ENCODE measurements around the gene PHLDB1. TPM values are rescaled to one million over a fixed set of nuclear protein-coding genes. Genes with fewer than 3 reads are reported as not detected.

The PHLDB1 gene
- total and polyA plus RNA-seq, 2 donors: 4.0 to 14.0 TPM

DNA sequence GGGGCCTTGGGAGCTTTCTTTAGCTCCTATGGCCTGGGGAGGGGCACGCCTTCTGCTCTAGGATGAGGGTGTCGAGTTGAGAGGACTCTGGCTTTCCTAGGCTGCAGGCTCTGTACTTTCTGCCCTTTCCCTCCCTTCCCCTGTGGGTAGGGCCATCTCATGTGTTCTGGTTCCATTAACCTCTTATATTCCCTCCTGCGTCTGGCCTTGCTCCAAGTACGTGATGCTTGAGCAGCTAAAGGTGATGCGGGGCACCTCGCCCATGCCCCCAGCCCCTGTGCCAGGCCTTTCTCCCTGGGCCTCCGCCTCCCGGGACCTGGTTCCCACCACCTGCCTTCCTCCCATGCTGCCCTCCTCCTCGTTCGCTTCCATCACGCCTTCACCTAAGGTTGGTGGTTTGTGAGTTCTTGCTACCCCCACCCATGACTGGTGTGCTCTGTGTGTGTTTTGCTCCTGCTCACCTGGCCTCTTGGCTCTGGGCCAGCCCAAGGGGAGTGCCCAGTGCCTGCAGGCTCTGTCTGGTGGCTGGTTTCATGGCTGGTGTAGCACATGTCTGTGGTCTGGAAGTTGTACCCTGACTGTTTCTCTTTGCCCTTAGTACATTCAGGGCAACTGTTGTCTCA, 34.1 kb downstream of the PHLDB1 start:
- Histone ChIP-seq H3K27me3 (ENCODE audit: control insufficient read depth in 2 of 2, insufficient read depth in 1 of 2, low read length in 1 of 2) (no peaks in the 10 kb centered on the region), H3K9me3 (ENCODE audit: control insufficient read depth in 2 of 2, insufficient read depth in 1 of 2, low read length in 1 of 2) (no peaks in the 10 kb centered on the region), H3K4me1 (ENCODE audit: control insufficient read depth in 2 of 2, insufficient read depth in 2 of 2, low read length in 2 of 2) (peaks cover 2 to 19% of the 10 kb centered on the region in 2 donors), H3K27ac (ENCODE audit: low read depth in 1 of 2, low read length in 1 of 2) (no peak overlapping the region), H3K4me3 (ENCODE audit: low read length in 2 of 2) (no peak overlapping the region), H3K36me3 (ENCODE audit: control insufficient read depth in 2 of 2, insufficient read depth in 2 of 2, low read length in 1 of 2) (peaks cover 0 to 3% of the 10 kb centered on the region in 2 donors)
- 65% methylated on average over 11 of the region's 11 CpGs for WGBS
- DNase-seq (ENCODE audit: low read depth in 6 of 9, low spot score in 9 of 9): no peak

DNA sequence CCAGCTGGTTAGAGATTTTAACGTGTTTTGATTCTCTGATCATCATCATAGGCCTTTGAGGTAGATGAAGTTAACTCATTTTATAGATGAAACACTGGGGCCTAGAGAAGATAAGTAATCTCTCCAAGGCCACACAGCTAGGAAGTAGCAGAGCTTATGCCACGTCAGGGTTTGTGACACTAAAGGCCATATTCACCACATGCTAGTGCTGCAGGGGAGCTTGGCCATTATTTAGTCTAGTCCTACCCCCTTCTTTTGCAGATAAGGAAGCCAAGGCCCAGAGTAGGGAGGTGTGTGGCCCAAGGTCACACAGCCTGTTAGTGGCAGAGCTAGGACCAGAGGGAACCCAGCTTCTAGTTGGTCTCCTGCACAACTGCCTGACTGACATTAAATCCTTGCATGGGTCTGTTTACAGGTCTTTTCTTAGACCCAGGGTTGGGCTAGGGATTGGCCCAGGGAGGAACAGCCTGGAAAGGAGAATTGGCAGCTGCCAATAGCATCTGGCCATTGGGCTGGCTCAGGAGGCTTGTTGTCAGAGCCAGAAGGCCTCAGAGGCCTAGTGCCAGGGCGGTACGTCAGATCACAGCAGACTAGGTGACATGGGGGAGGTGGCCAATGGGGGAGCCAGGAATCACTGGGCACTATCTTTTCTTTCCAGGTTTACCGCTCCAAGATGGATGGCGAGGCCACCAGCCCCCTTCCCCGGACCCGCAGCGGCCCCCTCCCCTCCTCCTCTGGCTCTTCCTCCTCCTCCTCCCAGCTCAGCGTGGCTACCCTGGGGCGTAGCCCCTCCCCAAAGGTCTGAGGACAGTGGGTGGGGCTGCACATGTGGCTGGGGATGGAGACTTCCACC, 36.0 kb downstream of the PHLDB1 start:
- Histone ChIP-seq H3K9me3 (ENCODE audit: control insufficient read depth in 2 of 2, insufficient read depth in 1 of 2, low read length in 1 of 2) (no peaks in the 10 kb centered on the region), H3K27ac (ENCODE audit: low read depth in 1 of 2, low read length in 1 of 2) (no peak overlapping the region), H3K27me3 (ENCODE audit: control insufficient read depth in 2 of 2, insufficient read depth in 1 of 2, low read length in 1 of 2) (no peaks in the 10 kb centered on the region), H3K36me3 (ENCODE audit: control insufficient read depth in 2 of 2, insufficient read depth in 2 of 2, low read length in 1 of 2) (peaks cover 0 to 3% of the 10 kb centered on the region in 2 donors), H3K4me3 (ENCODE audit: low read length in 2 of 2) (no peak overlapping the region), H3K4me1 (ENCODE audit: control insufficient read depth in 2 of 2, insufficient read depth in 2 of 2, low read length in 2 of 2) (peaks cover 2 to 19% of the 10 kb centered on the region in 2 donors)
- DNase-seq (ENCODE audit: low read depth in 6 of 9, low spot score in 9 of 9): no peak
- WGBS: 86% methylated on average over 11 of the region's 11 CpGs

GRCh38 chr11:118643995-118644345, 36.6 kb downstream of the PHLDB1 start:
- no peaks in the 10 kb centered on the region for H3K27me3 ChIP-seq (ENCODE audit: control insufficient read depth in 2 of 2, insufficient read depth in 1 of 2, low read length in 1 of 2)
- peaks cover 2 to 19% of the 10 kb centered on the region in 2 donors for H3K4me1 ChIP-seq (ENCODE audit: control insufficient read depth in 2 of 2, insufficient read depth in 2 of 2, low read length in 2 of 2)
- 98% methylated on average over 7 of the region's 7 CpGs for WGBS
- no peak for DNase-seq (ENCODE audit: low read depth in 6 of 9, low spot score in 9 of 9)
- no peaks in the 10 kb centered on the region for H3K9me3 ChIP-seq (ENCODE audit: control insufficient read depth in 2 of 2, insufficient read depth in 1 of 2, low read length in 1 of 2)
- no peak overlapping the region for H3K27ac ChIP-seq (ENCODE audit: low read depth in 1 of 2, low read length in 1 of 2)
- H3K36me3 ChIP-seq (ENCODE audit: control insufficient read depth in 2 of 2, insufficient read depth in 2 of 2, low read length in 1 of 2): peaks cover 0 to 3% of the 10 kb centered on the region in 2 donors
- H3K4me3 ChIP-seq (ENCODE audit: low read length in 2 of 2): no peak overlapping the region

- Histone ChIP-seq H3K36me3 (ENCODE audit: control insufficient read depth in 2 of 2, insufficient read depth in 2 of 2, low read length in 1 of 2) (peaks cover 0 to 3% of the 10 kb centered on the region in 2 donors), H3K27ac (ENCODE audit: low read depth in 1 of 2, low read length in 1 of 2) (no peak overlapping the region), H3K27me3 (ENCODE audit: control insufficient read depth in 2 of 2, insufficient read depth in 1 of 2, low read length in 1 of 2) (no peaks in the 10 kb centered on the region), H3K4me1 (ENCODE audit: control insufficient read depth in 2 of 2, insufficient read depth in 2 of 2, low read length in 2 of 2) (peaks cover 2 to 19% of the 10 kb centered on the region in 2 donors), H3K9me3 (ENCODE audit: control insufficient read depth in 2 of 2, insufficient read depth in 1 of 2, low read length in 1 of 2) (no peaks in the 10 kb centered on the region), H3K4me3 (ENCODE audit: low read length in 2 of 2) (no peak overlapping the region)
- 99% methylated on average over 10 of the region's 10 CpGs for WGBS
- no peak for DNase-seq (ENCODE audit: low read depth in 6 of 9, low spot score in 9 of 9)
Observed at GRCh38 chr11:118644496-118644895, 37.1 kb downstream of the PHLDB1 start.

GRCh38 chr11:118645066-118645715, 37.8 kb downstream of the PHLDB1 start:
- H3K4me1 ChIP-seq (ENCODE audit: control insufficient read depth in 2 of 2, insufficient read depth in 2 of 2, low read length in 2 of 2): peaks cover 2 to 19% of the 10 kb centered on the region in 2 donors
- H3K36me3 ChIP-seq (ENCODE audit: control insufficient read depth in 2 of 2, insufficient read depth in 2 of 2, low read length in 1 of 2): no peaks in the 10 kb centered on the region
- H3K27ac ChIP-seq (ENCODE audit: low read depth in 1 of 2, low read length in 1 of 2): no peak overlapping the region
- no peak overlapping the region for H3K4me3 ChIP-seq (ENCODE audit: low read length in 2 of 2)
- DNase-seq (ENCODE audit: low read depth in 6 of 9, low spot score in 9 of 9): no peak
- WGBS: 98% methylated on average over 24 of the region's 24 CpGs
- no peaks in the 10 kb centered on the region for H3K9me3 ChIP-seq (ENCODE audit: control insufficient read depth in 2 of 2, insufficient read depth in 1 of 2, low read length in 1 of 2)
- H3K27me3 ChIP-seq (ENCODE audit: control insufficient read depth in 2 of 2, insufficient read depth in 1 of 2, low read length in 1 of 2): no peaks in the 10 kb centered on the region

DNA sequence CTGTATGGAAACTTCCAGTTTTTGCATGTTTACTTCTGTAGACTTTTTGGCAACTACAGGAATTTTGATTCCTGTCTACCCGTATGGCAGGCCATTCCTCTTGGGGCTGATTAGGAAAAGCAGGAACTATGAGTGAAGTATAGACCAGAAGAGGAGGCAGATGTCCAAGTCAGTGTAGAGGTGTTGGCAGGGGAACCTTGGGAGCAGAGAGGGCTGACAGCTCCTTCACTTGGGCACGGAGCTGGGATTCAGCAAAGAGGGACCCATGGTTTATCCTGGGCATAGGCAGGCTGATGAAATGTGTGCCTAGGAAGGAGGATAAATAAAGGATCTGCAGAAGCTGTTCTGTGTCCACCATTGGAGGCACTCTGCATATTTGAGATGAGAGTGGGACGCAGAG, 39.0 kb downstream of the PHLDB1 start:
- WGBS: 96% methylated on average over 3 of the region's 3 CpGs
- Histone ChIP-seq H3K4me1 (ENCODE audit: control insufficient read depth in 2 of 2, insufficient read depth in 2 of 2, low read length in 2 of 2) (peaks cover 2 to 19% of the 10 kb centered on the region in 2 donors), H3K27ac (ENCODE audit: low read depth in 1 of 2, low read length in 1 of 2) (no peak overlapping the region), H3K27me3 (ENCODE audit: control insufficient read depth in 2 of 2, insufficient read depth in 1 of 2, low read length in 1 of 2) (no peaks in the 10 kb centered on the region), H3K9me3 (ENCODE audit: control insufficient read depth in 2 of 2, insufficient read depth in 1 of 2, low read length in 1 of 2) (no peaks in the 10 kb centered on the region), H3K36me3 (ENCODE audit: control insufficient read depth in 2 of 2, insufficient read depth in 2 of 2, low read length in 1 of 2) (no peaks in the 10 kb centered on the region), H3K4me3 (ENCODE audit: low read length in 2 of 2) (no peak overlapping the region)
- no peak for DNase-seq (ENCODE audit: low read depth in 6 of 9, low spot score in 9 of 9)

GRCh38 chr11:118648291-118648690, 40.9 kb downstream of the PHLDB1 start:
- H3K9me3 ChIP-seq (ENCODE audit: control insufficient read depth in 2 of 2, insufficient read depth in 1 of 2, low read length in 1 of 2): no peaks in the 10 kb centered on the region
- H3K27ac ChIP-seq (ENCODE audit: low read depth in 1 of 2, low read length in 1 of 2): no peak overlapping the region
- WGBS: 89% methylated on average over 5 of the region's 5 CpGs
- H3K36me3 ChIP-seq (ENCODE audit: control insufficient read depth in 2 of 2, insufficient read depth in 2 of 2, low read length in 1 of 2): no peaks in the 10 kb centered on the region
- H3K4me3 ChIP-seq (ENCODE audit: low read length in 2 of 2): no peak overlapping the region
- peaks cover 12 to 13% of the 10 kb centered on the region in 2 donors for H3K4me1 ChIP-seq (ENCODE audit: control insufficient read depth in 2 of 2, insufficient read depth in 2 of 2, low read length in 2 of 2)
- no peaks in the 10 kb centered on the region for H3K27me3 ChIP-seq (ENCODE audit: control insufficient read depth in 2 of 2, insufficient read depth in 1 of 2, low read length in 1 of 2)
- no peak for DNase-seq (ENCODE audit: low read depth in 6 of 9, low spot score in 9 of 9)

DNA sequence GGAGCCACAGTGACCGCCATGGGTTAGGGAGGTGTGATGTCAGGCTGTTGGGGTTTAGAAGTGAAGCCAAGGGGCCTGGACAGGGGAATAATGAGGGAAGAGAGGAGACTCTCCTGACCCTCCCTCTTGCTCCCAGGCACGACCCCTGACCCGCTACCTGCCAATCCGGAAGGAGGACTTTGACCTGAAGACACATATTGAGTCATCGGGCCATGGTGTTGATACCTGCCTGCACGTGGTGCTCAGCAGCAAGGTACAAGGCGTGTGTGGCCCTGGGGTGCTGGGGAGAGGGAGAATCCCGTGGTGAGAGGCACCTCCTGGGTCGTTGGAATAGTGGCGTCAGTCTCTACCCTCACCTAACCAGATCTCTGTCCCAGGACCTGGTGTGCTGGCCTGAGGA, 42.5 kb downstream of the PHLDB1 start:
- H3K9me3 ChIP-seq (ENCODE audit: control insufficient read depth in 2 of 2, insufficient read depth in 1 of 2, low read length in 1 of 2): no peaks in the 10 kb centered on the region
- no peak for DNase-seq (ENCODE audit: low read depth in 6 of 9, low spot score in 9 of 9)
- 98% methylated on average over 10 of the region's 10 CpGs for WGBS
- no peaks in the 10 kb centered on the region for H3K27me3 ChIP-seq (ENCODE audit: control insufficient read depth in 2 of 2, insufficient read depth in 1 of 2, low read length in 1 of 2)
- H3K36me3 ChIP-seq (ENCODE audit: control insufficient read depth in 2 of 2, insufficient read depth in 2 of 2, low read length in 1 of 2): no peaks in the 10 kb centered on the region
- H3K4me3 ChIP-seq (ENCODE audit: low read length in 2 of 2): no peak overlapping the region
- no peak overlapping the region for H3K27ac ChIP-seq (ENCODE audit: low read depth in 1 of 2, low read length in 1 of 2)
- H3K4me1 ChIP-seq (ENCODE audit: control insufficient read depth in 2 of 2, insufficient read depth in 2 of 2, low read length in 2 of 2): peaks cover 13 to 14% of the 10 kb centered on the region in 2 donors

- H3K36me3 ChIP-seq (ENCODE audit: control insufficient read depth in 2 of 2, insufficient read depth in 2 of 2, low read length in 1 of 2): no peaks in the 10 kb centered on the region
- no peak for DNase-seq (ENCODE audit: low read depth in 6 of 9, low spot score in 9 of 9)
- 97% methylated on average over 8 of the region's 8 CpGs for WGBS
Observed at GRCh38 chr11:118650366-118650765, 43.0 kb downstream of the PHLDB1 start.

More at GRCh38 chr11:118650366-118650765, 43.0 kb downstream of the PHLDB1 start:
- Histone ChIP-seq H3K27me3 (ENCODE audit: control insufficient read depth in 2 of 2, insufficient read depth in 1 of 2, low read length in 1 of 2) (no peaks in the 10 kb centered on the region), H3K4me1 (ENCODE audit: control insufficient read depth in 2 of 2, insufficient read depth in 2 of 2, low read length in 2 of 2) (peaks cover 13 to 14% of the 10 kb centered on the region in 2 donors), H3K9me3 (ENCODE audit: control insufficient read depth in 2 of 2, insufficient read depth in 1 of 2, low read length in 1 of 2) (no peaks in the 10 kb centered on the region), H3K4me3 (ENCODE audit: low read length in 2 of 2) (no peak overlapping the region), H3K27ac (ENCODE audit: low read depth in 1 of 2, low read length in 1 of 2) (no peak overlapping the region)

All from thymus (tissue), 11 donors.